ENCODE data around the gene DNAJC3. TPM values are rescaled to one million over a fixed set of nuclear protein-coding genes. Genes with fewer than 3 reads are reported as not detected.

Gene DNAJC3
- polyA plus RNA-seq, 1 donor (not counting 4 experiments of a cell fraction or from before 2014, with no cell fraction given) = 23.8 TPM

DNA sequence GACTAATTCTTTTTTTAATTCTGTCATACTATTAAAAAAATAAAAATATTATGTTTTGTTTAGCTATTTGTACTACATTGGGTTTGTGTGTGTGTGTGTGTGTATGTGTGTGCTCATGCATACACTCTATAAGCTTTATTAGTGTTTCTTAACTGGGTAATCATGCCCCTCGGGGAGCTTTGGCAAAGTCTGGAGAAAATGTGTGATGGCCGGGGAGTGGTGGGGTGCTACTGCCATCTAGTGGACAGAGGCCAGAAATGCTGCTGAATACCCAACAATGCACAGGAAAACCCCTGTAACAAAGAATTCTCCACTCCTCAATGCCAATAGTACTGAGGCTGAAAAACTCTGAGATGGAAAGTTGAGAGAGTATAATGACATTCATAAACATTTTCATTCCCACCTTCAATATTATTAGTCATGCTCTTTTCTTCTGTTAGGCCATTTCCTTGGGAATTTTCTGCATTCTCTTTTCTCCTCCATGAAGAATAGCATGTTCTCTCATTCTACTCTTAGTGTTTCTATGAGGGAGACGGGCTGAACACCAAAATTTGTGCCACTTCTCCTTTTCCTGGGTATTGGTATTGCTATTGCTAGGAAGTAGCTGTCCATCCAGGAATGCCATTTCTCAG is 157.3 kb downstream of the DNAJC3 start:
- Histone ChIP-seq H2AFZ (ENCODE audit: control insufficient read depth, low read length) (no peak overlapping the region), H3K36me3 (ENCODE audit: control insufficient read depth in 2 of 2, extremely low read depth in 1 of 2, insufficient read depth in 2 of 2, low read length in 2 of 2) (no peaks in the 10 kb centered on the region), H3K9me1 (ENCODE audit: control insufficient read depth, extremely low read depth, insufficient read depth, low read length) (no peaks in the 10 kb centered on the region), H3K9me3 (ENCODE audit: control insufficient read depth, low read depth, low read length) (no peaks in the 10 kb centered on the region), H3K27me3 (ENCODE audit: control insufficient read depth, extremely low read depth, insufficient read depth, low read length) (no peaks in the 10 kb centered on the region), H3K79me2 (ENCODE audit: control insufficient read depth, insufficient read depth, low read length) (no peaks in the 10 kb centered on the region), H4K20me1 (ENCODE audit: control insufficient read depth, extremely low read depth, insufficient read depth, low read length) (no peaks in the 10 kb centered on the region), H3K9ac (ENCODE audit: control insufficient read depth, extremely low read depth, insufficient read depth, low read length) (no peak overlapping the region), H3K4me2 (ENCODE audit: control insufficient read depth, extremely low read depth, insufficient read depth, low read depth, low read length) (no peak overlapping the region), H3K4me1 (ENCODE audit: control insufficient read depth, extremely low read depth, insufficient read depth, low read length) (peaks cover 10% of the 10 kb centered on the region), H3K4me3 (ENCODE audit: control insufficient read depth in 2 of 3, extremely low read depth in 1 of 3, insufficient read depth in 2 of 3, low read depth in 1 of 3, low read length in 3 of 3) (no peak overlapping the region), H3K27ac (ENCODE audit: control insufficient read depth, insufficient read depth, low read length) (no peak overlapping the region)
- FAIRE-seq (peak; percentile 75), DNase-seq (ENCODE audit: low read depth, low spot score) (peak; percentile 26)
- dilution Hi-C loops (cut with MboI; ENCODE audit: extremely low pct_ligation_motif_present, low sequenced_read_pairs) = no loop called here
- TF ChIP-seq, protein P1, sequence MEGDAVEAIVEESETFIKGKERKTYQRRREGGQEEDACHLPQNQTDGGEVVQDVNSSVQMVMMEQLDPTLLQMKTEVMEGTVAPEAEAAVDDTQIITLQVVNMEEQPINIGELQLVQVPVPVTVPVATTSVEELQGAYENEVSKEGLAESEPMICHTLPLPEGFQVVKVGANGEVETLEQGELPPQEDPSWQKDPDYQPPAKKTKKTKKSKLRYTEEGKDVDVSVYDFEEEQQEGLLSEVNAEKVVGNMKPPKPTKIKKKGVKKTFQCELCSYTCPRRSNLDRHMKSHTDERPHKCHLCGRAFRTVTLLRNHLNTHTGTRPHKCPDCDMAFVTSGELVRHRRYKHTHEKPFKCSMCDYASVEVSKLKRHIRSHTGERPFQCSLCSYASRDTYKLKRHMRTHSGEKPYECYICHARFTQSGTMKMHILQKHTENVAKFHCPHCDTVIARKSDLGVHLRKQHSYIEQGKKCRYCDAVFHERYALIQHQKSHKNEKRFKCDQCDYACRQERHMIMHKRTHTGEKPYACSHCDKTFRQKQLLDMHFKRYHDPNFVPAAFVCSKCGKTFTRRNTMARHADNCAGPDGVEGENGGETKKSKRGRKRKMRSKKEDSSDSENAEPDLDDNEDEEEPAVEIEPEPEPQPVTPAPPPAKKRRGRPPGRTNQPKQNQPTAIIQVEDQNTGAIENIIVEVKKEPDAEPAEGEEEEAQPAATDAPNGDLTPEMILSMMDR (optimal IDR thresholded peaks at IDR 0.05 in 1 of 3, IDR thresholded peaks at IDR 0.05 in 1 of 3, conservative IDR thresholded peaks at IDR 0.05 in 1 of 3; ENCODE audit: extremely low read depth in 1 of 3, insufficient read depth in 2 of 3, low read length in 3 of 3) = peak; percentile 83 to 89 (median 88)
- no peak for TF ChIP-seq EZH2 (IDR thresholded peaks at IDR 0.05; ENCODE audit: low read length)

DNA sequence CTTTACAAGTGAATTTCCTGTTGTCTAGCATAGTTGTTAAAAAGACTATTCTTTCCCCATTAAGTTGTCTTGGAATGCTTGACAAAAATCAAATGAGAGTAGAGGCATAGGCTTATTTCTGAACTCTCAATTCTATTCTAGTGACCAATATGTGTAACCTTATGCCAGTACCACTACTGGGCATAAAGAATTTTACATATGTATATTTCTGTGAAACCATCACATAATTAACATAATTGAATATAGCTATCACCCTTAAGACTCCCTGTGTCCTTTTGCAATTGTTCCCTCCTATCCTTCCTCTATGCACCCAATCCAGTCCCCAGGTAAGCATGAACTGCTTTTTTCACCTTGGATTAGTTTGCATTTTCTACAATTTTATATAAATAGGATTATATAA is 165.0 kb downstream of the DNAJC3 start:
- Histone ChIP-seq H3K9me3 (ENCODE audit: control insufficient read depth, low read depth, low read length) (no peaks in the 10 kb centered on the region), H3K4me3 (ENCODE audit: control insufficient read depth in 2 of 3, extremely low read depth in 1 of 3, insufficient read depth in 2 of 3, low read depth in 1 of 3, low read length in 3 of 3) (no peak overlapping the region), H3K36me3 (ENCODE audit: control insufficient read depth in 2 of 2, extremely low read depth in 1 of 2, insufficient read depth in 2 of 2, low read length in 2 of 2) (no peaks in the 10 kb centered on the region), H4K20me1 (ENCODE audit: control insufficient read depth, extremely low read depth, insufficient read depth, low read length) (no peaks in the 10 kb centered on the region), H3K4me2 (ENCODE audit: control insufficient read depth, extremely low read depth, insufficient read depth, low read depth, low read length) (no peak overlapping the region), H3K27ac (ENCODE audit: control insufficient read depth, insufficient read depth, low read length) (no peak overlapping the region), H3K79me2 (ENCODE audit: control insufficient read depth, insufficient read depth, low read length) (no peaks in the 10 kb centered on the region), H3K9me1 (ENCODE audit: control insufficient read depth, extremely low read depth, insufficient read depth, low read length) (no peaks in the 10 kb centered on the region), H3K9ac (ENCODE audit: control insufficient read depth, extremely low read depth, insufficient read depth, low read length) (no peak overlapping the region), H2AFZ (ENCODE audit: control insufficient read depth, low read length) (no peak overlapping the region), H3K27me3 (ENCODE audit: control insufficient read depth, extremely low read depth, insufficient read depth, low read length) (no peaks in the 10 kb centered on the region), H3K4me1 (ENCODE audit: control insufficient read depth, extremely low read depth, insufficient read depth, low read length) (no peaks in the 10 kb centered on the region)
- DNase-seq (ENCODE audit: low read depth, low spot score) = no peak
- no peak for FAIRE-seq
- no peak for TF ChIP-seq EZH2 (IDR thresholded peaks at IDR 0.05; ENCODE audit: low read length)
- TF ChIP-seq, protein P1 (optimal IDR thresholded peaks at IDR 0.05 in 1 of 3, IDR thresholded peaks at IDR 0.05 in 1 of 3, conservative IDR thresholded peaks at IDR 0.05 in 1 of 3; ENCODE audit: extremely low read depth in 1 of 3, insufficient read depth in 2 of 3, low read length in 3 of 3) = no peak
- dilution Hi-C loops (cut with MboI; ENCODE audit: extremely low pct_ligation_motif_present, low sequenced_read_pairs) = no loop called here
